Activated CD8-positive, alpha-beta T cell treated with anti-CD3 and anti-CD28 coated beads for 36 hours (primary cell): Measurements from ENCODE around the gene ZNF687. TPM values are rescaled to one million over a fixed set of nuclear protein-coding genes. Genes with fewer than 3 reads are reported as not detected.

Experiments used
- ATAC-seq: fragments of 200-7000 bp; cut with Tn5 transposase; one replicate; pipeline ENCODE4 v1.10.0; 2021; ENCODE audit warnings: mild to moderate bottlenecking, moderate library complexity
- CTCF ChIA-PET: fragments of 350-600 bp; sonication (Branson Sonifier 250); formaldehyde crosslinking; loops from one replicate; lab custom pipeline; 2021; ENCODE audit warnings: antibody characterized with exemption; lab: Charles Lee
- POLR2A ChIA-PET: fragments of 350-600 bp; sonication (Branson Sonifier 250); formaldehyde crosslinking; loops from one replicate; lab custom pipeline; 2021; ENCODE audit warnings: antibody characterized with exemption; lab: Charles Lee
- DNase-seq: peaks from one replicate; pipeline ENCODE4 v3.0.0-alpha.2; 2020
- H3K27ac Mint-ChIP-seq: one replicate; pipeline ENCODE4 v1.8.0; 2021; ENCODE audit warnings: mild to moderate bottlenecking, mixed read lengths
- H3K27me3 Mint-ChIP-seq: one replicate; pipeline ENCODE4 v1.8.0; 2021; ENCODE audit warnings: mixed read lengths
- H3K36me3 Mint-ChIP-seq: one replicate; pipeline ENCODE4 v1.8.0; 2021; ENCODE audit warnings: low read depth, mixed read lengths
- H3K4me1 Mint-ChIP-seq: one replicate; pipeline ENCODE4 v1.8.0; 2021; ENCODE audit warnings: low read depth, mixed read lengths
- H3K4me3 Mint-ChIP-seq: one replicate; pipeline ENCODE4 v1.8.0; 2021; ENCODE audit warnings: mild to moderate bottlenecking, moderate library complexity, mixed read lengths
- H3K9me3 Mint-ChIP-seq: one replicate; pipeline ENCODE4 v1.8.0; 2021; ENCODE audit warnings: mixed read lengths
- intact Hi-C: fragments of 100-400 bp; cut with micrococcal nuclease; formaldehyde crosslinking; loops from one replicate; pipeline ENCODE4 v1.10.0; 2022
- total RNA-seq, 2 experiments: library from RNA; stranded (reverse); gene quantifications; one replicate each; pipeline ENCODE4 v1.2.3, GENCODE V29; 2021
- TF ChIP-seq, protein P1 (sequence below): fragments of 200-600 bp; IDR thresholded peaks from one replicate; pipeline ENCODE4 v1.8.0; 2022; ENCODE audit warnings: antibody characterized with exemption, mild to moderate bottlenecking

The ZNF687 gene
- total RNA-seq, 2 experiments from 2014 or later, result 27.3 to 29.5 TPM

DNA sequence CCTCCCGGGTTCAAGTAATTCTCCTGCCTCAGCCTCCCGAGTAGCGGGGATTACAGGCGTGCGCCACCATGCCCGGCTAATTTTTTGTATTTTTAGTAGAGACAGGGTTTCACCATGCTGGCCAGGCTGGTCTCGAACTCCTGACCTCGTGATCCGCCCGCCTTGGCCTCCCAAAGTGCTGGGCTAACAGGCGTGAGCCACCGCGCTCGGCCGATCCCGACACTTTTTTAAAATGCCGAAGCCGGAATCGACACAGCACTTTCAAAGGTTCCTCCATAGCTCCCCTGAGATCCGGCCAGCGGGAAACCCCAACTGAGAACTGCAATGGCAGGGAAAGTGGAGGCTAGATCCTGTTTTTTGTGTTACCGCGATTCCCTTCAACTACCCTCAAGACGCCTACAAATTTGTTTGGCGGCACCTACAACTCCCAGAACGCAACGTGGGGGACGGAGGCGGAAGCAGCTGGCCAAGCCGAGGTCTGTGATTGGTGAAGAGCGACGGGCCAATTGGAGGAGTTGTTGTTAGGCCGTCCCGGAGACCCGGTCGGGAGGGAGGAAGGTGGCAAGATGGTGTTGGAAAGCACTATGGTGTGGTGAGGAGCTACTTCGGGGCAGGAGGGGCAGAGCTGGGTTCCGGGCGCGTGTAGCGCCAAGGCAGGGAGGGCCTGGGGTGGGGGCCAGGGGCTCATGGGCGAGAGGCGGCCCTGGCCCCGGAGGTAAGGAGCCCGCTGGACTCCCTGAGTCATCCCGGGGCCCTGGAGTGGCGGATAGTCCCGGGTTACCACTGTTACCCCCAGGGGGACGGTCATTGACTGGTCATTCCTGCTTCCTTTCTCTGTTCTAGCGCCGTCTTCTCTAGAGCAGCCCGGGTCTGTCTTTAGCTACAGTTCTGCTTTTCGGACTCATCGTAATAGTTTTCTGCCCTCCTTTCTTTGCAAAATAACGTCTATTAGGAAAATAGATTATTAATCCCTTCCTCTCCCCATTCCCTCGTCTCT is 27.6 kb upstream of the ZNF687 start, which contains the start of gene PSMD4:
Gene PSMD4 (plus strand): TSS at position 518 of the 997 bp plus-strand sequence. CDS start 49 bp downstream, at position 567.
- CTCF ChIA-PET, result interaction anchor here (0.7 to 1.6 kb wide), 7 partner anchors 15 to 248 kb away, joined by 3 to 6 read pairs (median 4); partner anchors contain the start of genes MINDY1, PIP5K1A and VPS72

DNA sequence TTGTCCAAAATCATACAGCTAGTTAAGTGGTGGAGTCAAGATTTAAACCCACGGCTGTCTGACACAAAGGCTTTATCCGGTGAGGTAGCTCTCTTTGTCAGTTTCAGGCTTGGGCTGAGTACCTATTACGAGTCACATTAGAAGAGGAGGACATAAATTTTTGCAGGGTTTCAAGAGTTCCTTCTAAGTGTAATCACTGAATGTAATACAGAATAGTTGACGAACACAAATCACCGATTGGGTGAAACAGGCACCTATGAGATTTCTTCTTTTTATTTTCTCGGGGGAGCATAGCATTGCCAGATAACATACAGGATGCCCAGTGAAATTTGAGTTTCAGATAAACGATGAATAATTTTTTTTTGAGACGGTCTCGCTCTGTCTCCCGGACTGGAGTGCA is 26.7 kb upstream of the ZNF687 start:
- Mint-ChIP-seq H3K4me1 (peaks cover 27% of the 10 kb centered on the region), H3K27ac (peak overlapping the region; percentile 88), H3K4me3 (peak overlapping the region; percentile 83), H3K9me3 (no peaks in the 10 kb centered on the region), H3K27me3 (no peaks in the 10 kb centered on the region), H3K36me3 (peaks cover 20% of the 10 kb centered on the region)
- intact Hi-C loops, result no loop called here
- no peak for DNase-seq
- no peak for ATAC-seq
- ChIA-PET POLR2A (interaction anchor here (1.0 to 1.9 kb wide), 8 partner anchors 26 to 97 kb away, joined by 3 to 11 read pairs (median 5); partner anchors contain the start of genes PIP5K1A, VPS72 and ZNF687), CTCF (interaction anchor here (0.6 to 1.6 kb wide), 7 partner anchors 16 to 249 kb away, joined by 3 to 6 read pairs (median 3); partner anchors contain the start of genes MINDY1, PIP5K1A and VPS72)
- TF ChIP-seq, protein P1, sequence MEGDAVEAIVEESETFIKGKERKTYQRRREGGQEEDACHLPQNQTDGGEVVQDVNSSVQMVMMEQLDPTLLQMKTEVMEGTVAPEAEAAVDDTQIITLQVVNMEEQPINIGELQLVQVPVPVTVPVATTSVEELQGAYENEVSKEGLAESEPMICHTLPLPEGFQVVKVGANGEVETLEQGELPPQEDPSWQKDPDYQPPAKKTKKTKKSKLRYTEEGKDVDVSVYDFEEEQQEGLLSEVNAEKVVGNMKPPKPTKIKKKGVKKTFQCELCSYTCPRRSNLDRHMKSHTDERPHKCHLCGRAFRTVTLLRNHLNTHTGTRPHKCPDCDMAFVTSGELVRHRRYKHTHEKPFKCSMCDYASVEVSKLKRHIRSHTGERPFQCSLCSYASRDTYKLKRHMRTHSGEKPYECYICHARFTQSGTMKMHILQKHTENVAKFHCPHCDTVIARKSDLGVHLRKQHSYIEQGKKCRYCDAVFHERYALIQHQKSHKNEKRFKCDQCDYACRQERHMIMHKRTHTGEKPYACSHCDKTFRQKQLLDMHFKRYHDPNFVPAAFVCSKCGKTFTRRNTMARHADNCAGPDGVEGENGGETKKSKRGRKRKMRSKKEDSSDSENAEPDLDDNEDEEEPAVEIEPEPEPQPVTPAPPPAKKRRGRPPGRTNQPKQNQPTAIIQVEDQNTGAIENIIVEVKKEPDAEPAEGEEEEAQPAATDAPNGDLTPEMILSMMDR, result no peak

More for the DNA sequence above, 27.6 kb upstream of the ZNF687 start, which contains the start of gene PSMD4:
- TF ChIP-seq, protein P1, result no peak
- Mint-ChIP-seq H3K27ac (peak within 1 kb of the TSS; percentile 88), H3K4me3 (peak within 1 kb of the TSS; percentile 83), H3K27me3 (no peaks in the 10 kb centered on the region), H3K36me3 (peaks cover 18% of the 10 kb centered on the region), H3K9me3 (no peaks in the 10 kb centered on the region), H3K4me1 (peaks cover 27% of the 10 kb centered on the region)
- POLR2A ChIA-PET, result interaction anchor here (0.6 to 1.9 kb wide), 19 partner anchors 14 to 183 kb away, joined by 3 to 11 read pairs (median 3); partner anchors contain the start of genes PIP5K1A, VPS72 and ZNF687
- intact Hi-C loops, result loop anchor here (5.0 kb wide), 1 partner anchor 57 kb away; the partner anchor contains the start of gene PIP5K1A
- ATAC-seq (peak; percentile 94), DNase-seq (peak; percentile 96)

DNA sequence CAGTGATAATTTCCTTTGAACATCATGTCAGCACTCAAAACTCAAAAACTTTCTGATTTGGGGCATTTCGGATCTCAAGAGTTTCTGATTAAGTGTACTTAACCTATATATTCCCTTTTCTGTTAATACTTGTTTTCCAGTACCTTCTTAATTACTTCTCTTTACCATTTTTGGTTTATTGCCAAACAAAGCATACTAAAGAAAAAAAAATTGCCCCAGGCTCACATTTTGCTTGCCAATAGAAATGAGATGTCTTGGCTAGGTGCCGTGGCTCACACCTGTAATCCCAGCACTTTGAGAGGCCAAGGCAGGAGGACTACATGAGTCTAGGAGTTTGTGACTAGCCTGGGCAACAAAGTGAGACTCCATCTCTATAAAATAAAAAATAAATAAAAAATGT is 22.7 kb upstream of the ZNF687 start:
- H3K36me3 Mint-ChIP-seq, result peaks cover 33% of the 10 kb centered on the region
- no peak overlapping the region for H3K27ac Mint-ChIP-seq
- no peak for DNase-seq
- no peaks in the 10 kb centered on the region for H3K9me3 Mint-ChIP-seq
- ChIA-PET CTCF (interaction anchor here (1.4 kb wide), 1 partner anchor 41 kb away, joined by 3 read pairs; no protein-coding TSS in a partner anchor), POLR2A (no interaction called here)
- TF ChIP-seq, protein P1, result no peak
- H3K27me3 Mint-ChIP-seq, result no peaks in the 10 kb centered on the region
- H3K4me3 Mint-ChIP-seq, result no peak overlapping the region
- H3K4me1 Mint-ChIP-seq, result peaks cover 27% of the 10 kb centered on the region
- intact Hi-C loops, result no loop called here
- ATAC-seq, result no peak

DNA sequence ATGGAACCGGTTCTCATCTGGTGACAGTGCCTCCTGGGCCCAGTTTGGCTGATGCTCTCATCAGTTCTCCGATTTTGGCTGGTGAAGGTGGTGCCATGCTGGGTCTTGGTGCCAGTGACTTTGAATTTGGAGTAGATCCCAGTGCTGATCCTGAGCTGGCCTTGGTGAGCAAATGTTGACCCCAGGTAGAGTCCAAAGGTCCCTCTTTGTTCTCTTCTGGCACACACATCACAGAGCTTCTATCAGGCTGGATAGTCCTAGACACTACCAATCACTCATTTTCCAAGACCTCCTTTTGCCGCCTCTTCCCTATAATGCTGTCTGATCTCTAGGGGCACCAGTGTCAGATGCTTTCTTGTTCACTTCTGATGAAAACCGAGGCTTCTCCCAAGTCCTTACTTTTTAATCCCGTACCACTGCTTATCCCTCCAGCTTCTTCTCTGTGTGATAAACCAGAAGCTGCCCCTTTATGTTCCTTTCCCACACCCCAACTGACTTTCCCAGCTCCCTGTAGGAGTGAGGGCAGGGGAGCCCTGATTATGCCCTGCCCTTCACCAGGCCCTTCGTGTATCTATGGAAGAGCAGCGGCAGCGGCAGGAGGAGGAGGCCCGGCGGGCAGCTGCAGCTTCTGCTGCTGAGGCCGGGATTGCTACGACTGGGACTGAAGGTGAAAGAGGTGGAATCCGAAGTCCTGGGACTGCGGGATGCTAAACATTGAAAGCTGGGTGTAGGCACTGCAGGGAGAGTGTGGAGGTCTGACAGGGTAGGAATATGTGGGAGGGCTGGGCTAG is 16.5 kb upstream of the ZNF687 start:
- H3K27ac Mint-ChIP-seq, result no peak overlapping the region
- no peak overlapping the region for H3K4me3 Mint-ChIP-seq
- DNase-seq (no peak), ATAC-seq (no peak)
- TF ChIP-seq, protein P1, result no peak
- CTCF ChIA-PET, result interaction anchor here (0.9 to 1.7 kb wide), 2 partner anchors 16 to 36 kb away, joined by 3 read pairs; no protein-coding TSS in a partner anchor
- POLR2A ChIA-PET, result interaction anchor here (0.6 to 1.0 kb wide), 2 partner anchors 15 to 137 kb away, joined by 3 read pairs; no protein-coding TSS in a partner anchor
- H3K27me3 Mint-ChIP-seq, result no peaks in the 10 kb centered on the region
- no peaks in the 10 kb centered on the region for H3K9me3 Mint-ChIP-seq
- intact Hi-C loops, result no loop called here
- peaks cover 1% of the 10 kb centered on the region for H3K4me1 Mint-ChIP-seq
- peaks cover 35% of the 10 kb centered on the region for H3K36me3 Mint-ChIP-seq
